SK-N-SH treated with all-trans-retinoic acid at 6 μM for 48 hours (cell line): ENCODE data around the gene A2M.

ENCODE experiments used
- ATAC-seq: fragments of 200-7000 bp; cut with Tn5 transposase; 3 replicates; pipeline ENCODE4 v1.9.1; 2020; ENCODE audit warnings: mild to moderate bottlenecking, moderate library complexity
- ARNTL ChIP-seq: fragments of 450-650 bp; formaldehyde crosslinking; IDR thresholded peaks from 2 replicates; pipeline ENCODE4 v1.5.0; 2020; ENCODE audit warnings: low read depth, mild to moderate bottlenecking, moderate library complexity, borderline replicate concordance
- BACH2 ChIP-seq: fragments of 250-450 bp; sonication (Bioruptor Pico); IDR thresholded peaks from 2 replicates; pipeline ENCODE4 v1.9.0; 2021; ENCODE audit warnings: mild to moderate bottlenecking, borderline replicate concordance
- CREB5 ChIP-seq: fragments of 250-450 bp; sonication (Bioruptor Pico); IDR thresholded peaks from 2 replicates; pipeline ENCODE4 v1.5.1; 2020; ENCODE audit warnings: low read depth, mild to moderate bottlenecking, moderate library complexity
- CSDC2 ChIP-seq: fragments of 250-450 bp; sonication (Bioruptor Pico); IDR thresholded peaks from 2 replicates; pipeline ENCODE4 v1.5.0; 2020; ENCODE audit warnings: mild to moderate bottlenecking, moderate library complexity
- CSRNP3 ChIP-seq: fragments of 250-450 bp; sonication (Bioruptor Pico); IDR thresholded peaks from 2 replicates; pipeline ENCODE4 v1.5.1; 2021; ENCODE audit warnings: mild to moderate bottlenecking, moderate library complexity
- ESRRG ChIP-seq: fragments of 250-450 bp; sonication (Bioruptor Pico); IDR thresholded peaks from 2 replicates; pipeline ENCODE4 v1.6.1; 2021; ENCODE audit warnings: mild to moderate bottlenecking
- GLIS3 ChIP-seq: fragments of 250-450 bp; sonication (Bioruptor Pico); IDR thresholded peaks from 2 replicates; pipeline ENCODE4 v1.5.0; 2020; ENCODE audit warnings: mild to moderate bottlenecking, moderate library complexity
- ISL1 ChIP-seq: fragments of 250-450 bp; sonication (Bioruptor Pico); IDR thresholded peaks from 2 replicates; pipeline ENCODE4 v2.1.2; 2022; ENCODE audit warnings: mild to moderate bottlenecking, moderate library complexity
- OSR1 ChIP-seq: fragments of 250-450 bp; sonication (Bioruptor Pico); IDR thresholded peaks from 2 replicates; pipeline ENCODE4 v1.8.0; 2022; ENCODE audit warnings: moderate library complexity, mild to moderate bottlenecking, inconsistent platforms
- PATZ1 ChIP-seq: fragments of 250-450 bp; sonication (Bioruptor Pico); IDR thresholded peaks from 2 replicates; pipeline ENCODE4 v1.8.0; 2020; ENCODE audit warnings: mild to moderate bottlenecking, moderate library complexity, borderline replicate concordance
- POU6F1 ChIP-seq: fragments of 250-450 bp; sonication (Bioruptor Pico); IDR thresholded peaks from 2 replicates; pipeline ENCODE4 v1.8.0; 2021; ENCODE audit warnings: low read depth, mild to moderate bottlenecking, moderate library complexity, borderline replicate concordance
- PPARA ChIP-seq: fragments of 250-450 bp; sonication (Bioruptor Pico); IDR thresholded peaks from 2 replicates; pipeline ENCODE4 v1.5.0; 2020; ENCODE audit warnings: mild to moderate bottlenecking, borderline replicate concordance
- RARB ChIP-seq: fragments of 250-450 bp; sonication (Bioruptor Pico); IDR thresholded peaks from 2 replicates; pipeline ENCODE4 v1.8.0; 2021; ENCODE audit warnings: mild to moderate bottlenecking, moderate library complexity
- SNAI2 ChIP-seq: fragments of 250-450 bp; sonication (Bioruptor Pico); IDR thresholded peaks from 2 replicates; pipeline ENCODE4 v1.5.0; 2020; ENCODE audit warnings: mild to moderate bottlenecking, moderate library complexity
- TCF4 ChIP-seq: fragments of 250-450 bp; sonication (Bioruptor Pico); IDR thresholded peaks from 2 replicates; pipeline ENCODE4 v1.8.0; 2021; ENCODE audit warnings: mild to moderate bottlenecking, moderate library complexity, borderline replicate concordance
- TOX ChIP-seq: fragments of 250-450 bp; sonication (Bioruptor Pico); IDR thresholded peaks from 2 replicates; pipeline ENCODE4 v1.8.0; 2021; ENCODE audit warnings: mild to moderate bottlenecking, moderate library complexity, borderline replicate concordance
- TSHZ2 ChIP-seq: fragments of 250-450 bp; sonication (Bioruptor Pico); IDR thresholded peaks from 2 replicates; pipeline ENCODE4 v1.5.0; 2020; ENCODE audit warnings: mild to moderate bottlenecking, moderate library complexity
- ZFP3 ChIP-seq: fragments of 250-450 bp; sonication (Bioruptor Pico); IDR thresholded peaks from 2 replicates; pipeline ENCODE4 v1.5.0; 2020; ENCODE audit warnings: mild to moderate bottlenecking, moderate library complexity
- ZFP30 ChIP-seq: fragments of 450-650 bp; formaldehyde crosslinking; IDR thresholded peaks from 2 replicates; pipeline ENCODE4 v1.5.0; 2022; ENCODE audit warnings: mild to moderate bottlenecking, moderate library complexity
- ZNF565 ChIP-seq: fragments of 450-650 bp; formaldehyde crosslinking; conservative IDR thresholded peaks from 2 replicates; pipeline ENCODE4 v1.5.0; 2020; ENCODE audit warnings: low read depth, mild to moderate bottlenecking, moderate library complexity
- ZNF70 ChIP-seq: fragments of 450-650 bp; formaldehyde crosslinking; IDR thresholded peaks from 2 replicates; pipeline ENCODE4 v1.5.0; 2020; ENCODE audit warnings: mild to moderate bottlenecking, moderate library complexity
- ZNF8 ChIP-seq: fragments of 450-650 bp; formaldehyde crosslinking; IDR thresholded peaks from 2 replicates; pipeline ENCODE4 v1.5.0; 2020; ENCODE audit warnings: mild to moderate bottlenecking, moderate library complexity

Gene A2M

GRCh38 chr12:9098115-9098452 is 17.6 kb downstream of the A2M start:
- no peak for ATAC-seq

GRCh38 chr12:9096563-9097176 is 19.0 kb downstream of the A2M start:
- no peak for TF ChIP-seq BACH2 (CRISPR knock-in tag)
- no peak for TF ChIP-seq ISL1
- no peak for TF ChIP-seq ZFP3 (CRISPR knock-in tag)
- no peak for TF ChIP-seq OSR1
- no peak for TF ChIP-seq PATZ1
- no peak for TF ChIP-seq TSHZ2 (CRISPR knock-in tag)
- TF ChIP-seq ESRRG (CRISPR knock-in tag) = no peak
- no peak for TF ChIP-seq GLIS3
- no peak for TF ChIP-seq SNAI2
- no peak for TF ChIP-seq TCF4 (CRISPR knock-in tag)
- TF ChIP-seq CSDC2 = no peak
- TF ChIP-seq ZNF8 (CRISPR knock-in tag) = no peak
- ATAC-seq = no peak

More at GRCh38 chr12:9098115-9098452, 17.6 kb downstream of the A2M start:
- TF ChIP-seq RARB (CRISPR knock-in tag) (no peak), PATZ1 (no peak), CSRNP3 (CRISPR knock-in tag) (no peak), ZNF565 (CRISPR knock-in tag) (no peak)

- ATAC-seq = no peak
- no peak for TF ChIP-seq TSHZ2 (CRISPR knock-in tag)
- TF ChIP-seq ZFP30 = no peak
- no peak for TF ChIP-seq ESRRG (CRISPR knock-in tag)
- TF ChIP-seq ARNTL (CRISPR knock-in tag) = no peak
- no peak for TF ChIP-seq CSDC2
- no peak for TF ChIP-seq ZNF70 (CRISPR knock-in tag)
- TF ChIP-seq POU6F1 (CRISPR knock-in tag) = no peak
- TF ChIP-seq GLIS3 = no peak
- no peak for TF ChIP-seq TOX (CRISPR knock-in tag)
- TF ChIP-seq TCF4 (CRISPR knock-in tag) = no peak
- no peak for TF ChIP-seq ZNF565 (CRISPR knock-in tag)
- TF ChIP-seq ZNF8 (CRISPR knock-in tag) = no peak
- TF ChIP-seq CREB5 = no peak
- no peak for TF ChIP-seq ZFP3 (CRISPR knock-in tag)
- no peak for TF ChIP-seq PPARA (CRISPR knock-in tag)
- no peak for TF ChIP-seq SNAI2
These were observed 20.4 kb downstream of the A2M start for GRCh38 chr12:9095322-9095721.
